Neuronal stem cell (in vitro differentiated cells): ENCODE results near the gene PMS1.
A peak's percentile ranks its signal among the peaks of the same experiment; 100 is the strongest.

Experiments
- DNase-seq: peaks from one replicate; pipeline ENCODE4 v3.0.0-alpha.2; 2013; ENCODE audit warnings: low spot score
- H2AFZ ChIP-seq: one replicate; pipeline ENCODE4 v1.6.1; 2013; ENCODE audit warnings: mild to moderate bottlenecking, low read length, inconsistent platforms
- H2AK5ac ChIP-seq: 2 replicates; pipeline ENCODE4 v1.6.1; 2013; ENCODE audit warnings: low read depth, mild to moderate bottlenecking, inconsistent platforms, low read length, moderate library complexity, mixed read lengths
- H2BK120ac ChIP-seq: 2 replicates; pipeline ENCODE4 v1.6.1; 2013; ENCODE audit warnings: low read depth, mild to moderate bottlenecking, inconsistent platforms, low read length, moderate library complexity, mixed read lengths
- H2BK12ac ChIP-seq: one replicate; pipeline ENCODE4 v1.6.1; 2013; ENCODE audit warnings: low read length, inconsistent platforms
- H2BK15ac ChIP-seq: 2 replicates; pipeline ENCODE4 v1.6.1; 2013; ENCODE audit warnings: mild to moderate bottlenecking, low read length, inconsistent platforms, mixed read lengths
- H2BK5ac ChIP-seq: one replicate; pipeline ENCODE4 v1.6.1; 2013; ENCODE audit warnings: inconsistent platforms, mild to moderate bottlenecking, low read length, moderate library complexity
- H3K14ac ChIP-seq: one replicate; pipeline ENCODE4 v1.6.1; 2013; ENCODE audit warnings: low read length, inconsistent platforms
- H3K18ac ChIP-seq: 2 replicates; pipeline ENCODE4 v1.6.1; 2013; ENCODE audit warnings: low read length, inconsistent platforms
- H3K23ac ChIP-seq: 2 replicates; pipeline ENCODE4 v1.6.1; 2013; ENCODE audit warnings: low read depth, mild to moderate bottlenecking, mixed read lengths, low read length, inconsistent platforms; ENCODE audit not compliant: poor library complexity
- H3K27ac ChIP-seq: replicated peaks from 3 replicates; pipeline ENCODE4 v1.5.1; 2013; ENCODE audit warnings: low read length, inconsistent platforms
- H3K27me3 ChIP-seq, 3 experiments: 2 replicates each; pipeline ENCODE4 v1.6.1; 2013; ENCODE audit warnings: low read length in 3 of 3, mild to moderate bottlenecking in 2 of 3, inconsistent platforms in 1 of 3, low read depth in 1 of 3, mixed read lengths in 1 of 3, moderate library complexity in 1 of 3; ENCODE audit not compliant: control insufficient read depth in 3 of 3, insufficient read depth in 3 of 3
- H3K36me3 ChIP-seq, 2 donors: replicated peaks in 1 of 2; 2 replicates each; pipeline ENCODE4 v1.6.1; 2013; ENCODE audit warnings: low read length in 2 of 2; ENCODE audit not compliant: control insufficient read depth in 2 of 2, insufficient read depth in 2 of 2
- H3K4ac ChIP-seq: 2 replicates; pipeline ENCODE4 v1.6.1; 2013; ENCODE audit warnings: inconsistent platforms, mild to moderate bottlenecking, low read length, moderate library complexity
- H3K4me1 ChIP-seq, 2 donors: 1 replicate in 1 of 2; 2 replicates in 1 of 2; pipeline ENCODE4 v1.6.1; 2013; ENCODE audit warnings: low read length in 2 of 2, low read depth in 1 of 2; ENCODE audit not compliant: control insufficient read depth in 2 of 2, insufficient read depth in 1 of 2
- H3K4me2 ChIP-seq: one replicate; pipeline ENCODE4 v1.6.1; 2013; ENCODE audit warnings: mild to moderate bottlenecking, low read length, inconsistent platforms; ENCODE audit not compliant: insufficient read depth, poor library complexity, severe bottlenecking
- H3K4me3 ChIP-seq, 2 donors: 2 replicates each; pipeline ENCODE4 v1.5.1; 2013; ENCODE audit warnings: low read length in 2 of 2, mild to moderate bottlenecking in 2 of 2, inconsistent platforms in 1 of 2, moderate library complexity in 1 of 2
- H3K79me1 ChIP-seq: one replicate; pipeline ENCODE4 v1.6.1; 2013; ENCODE audit warnings: low read depth, mild to moderate bottlenecking, inconsistent platforms, low read length, moderate library complexity
- H3K9ac ChIP-seq: one replicate; pipeline ENCODE4 v1.6.1; 2013; ENCODE audit warnings: mild to moderate bottlenecking, low read depth, low read length, inconsistent platforms; ENCODE audit not compliant: poor library complexity
- H3K9me3 ChIP-seq, 2 donors: replicated peaks in 1 of 2; 2 replicates each; pipeline versions ENCODE3 to v1.6.1; 2013; ENCODE audit warnings: low read length in 2 of 2, mild to moderate bottlenecking in 2 of 2, inconsistent platforms in 1 of 2, low read depth in 1 of 2, mixed read lengths in 1 of 2, moderate library complexity in 1 of 2; ENCODE audit not compliant: control insufficient read depth in 2 of 2, insufficient read depth in 1 of 2
- H4K8ac ChIP-seq: one replicate; pipeline ENCODE4 v1.6.1; 2013; ENCODE audit warnings: low read depth, mild to moderate bottlenecking, inconsistent platforms, low read length, moderate library complexity
- H4K91ac ChIP-seq: one replicate; pipeline ENCODE4 v1.6.1; 2013; ENCODE audit warnings: low read length, low read depth, mild to moderate bottlenecking, inconsistent platforms; ENCODE audit not compliant: poor library complexity
- WGBS, 2 donors: extraction: QIAGEN DNeasy Blood & Tissue Kit; methylation state at CpG; one replicate each; pipeline ENCODE4 v1.1.7; 2013; ENCODE audit warnings: missing lambda C conversion rate in 2 of 2, mixed read lengths in 1 of 2; ENCODE audit not compliant: insufficient read length in 2 of 2, insufficient replicate concordance in 1 of 2; ENCODE audit errors: extremely low coverage in 2 of 2; 5-methylcytosine and 5-hydroxymethylcytosine counted together

PMS1 gene

DNA sequence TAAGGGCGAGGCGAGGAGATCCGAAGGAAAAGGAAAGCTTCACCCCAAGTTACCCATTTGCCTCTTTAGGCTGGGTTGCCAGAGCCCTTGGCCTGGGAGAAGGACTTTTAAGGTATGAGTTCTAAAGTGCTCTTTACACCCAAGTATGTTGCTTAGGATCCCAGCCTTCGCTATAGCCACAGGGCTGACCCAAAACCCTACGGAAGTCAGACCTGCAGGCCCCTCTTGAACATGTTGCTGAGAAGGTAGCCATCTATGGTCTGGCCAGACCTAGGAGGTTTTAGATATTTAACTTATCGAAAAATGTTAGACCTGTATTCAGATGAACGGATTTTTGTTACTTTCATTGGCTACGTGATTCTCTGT lies 95.4 kb downstream of the PMS1 start:
- Histone ChIP-seq H3K4me2 (no peak overlapping the region), H2BK5ac (no peak overlapping the region), H3K79me1 (no peaks in the 10 kb centered on the region), H3K14ac (no peak overlapping the region), H3K23ac (peak overlapping the region; percentile 80), H3K4ac (no peak overlapping the region), H3K27me3 (no peaks in the 10 kb centered on the region), H3K9ac (no peak overlapping the region), H3K27ac (no peak overlapping the region), H3K18ac (no peak overlapping the region), H3K9me3 (no peaks in the 10 kb centered on the region), H3K36me3 (peaks cover 2 to 37% of the 10 kb centered on the region in 2 donors), H3K4me1 (no peaks in the 10 kb centered on the region), H4K91ac (no peak overlapping the region), H2BK15ac (no peak overlapping the region), H3K4me3 (no peak overlapping the region), H4K8ac (no peak overlapping the region), H2BK120ac (no peak overlapping the region), H2AFZ (no peak overlapping the region), H2AK5ac (no peak overlapping the region), H2BK12ac (no peak overlapping the region)
- no peak for DNase-seq
- no CpG with 5 or more reads among the region's 8 CpGs for WGBS, 2 donors

GRCh38 chr2:189880429-189880828 lies 96.2 kb downstream of the PMS1 start:
- no peaks in the 10 kb centered on the region for H3K79me1 ChIP-seq
- no peak overlapping the region for H3K18ac ChIP-seq
- H2BK12ac ChIP-seq, result no peak overlapping the region
- no peak overlapping the region for H3K27ac ChIP-seq
- H3K4me3 ChIP-seq, result no peak overlapping the region
- no peak for DNase-seq
- no peak overlapping the region for H3K4ac ChIP-seq
- no peaks in the 10 kb centered on the region for H3K9me3 ChIP-seq
- H4K91ac ChIP-seq, result no peak overlapping the region
- H2BK120ac ChIP-seq, result no peak overlapping the region
- no peak overlapping the region for H2BK15ac ChIP-seq
- no CpG with 5 or more reads among the region's 2 CpGs for WGBS, 2 donors
- no peak overlapping the region for H2AK5ac ChIP-seq
- H3K14ac ChIP-seq, result no peak overlapping the region
- H3K4me1 ChIP-seq, result no peaks in the 10 kb centered on the region
- H3K4me2 ChIP-seq, result no peak overlapping the region
- peaks cover 0 to 30% of the 10 kb centered on the region in 2 donors for H3K36me3 ChIP-seq
- H2BK5ac ChIP-seq, result no peak overlapping the region
- H4K8ac ChIP-seq, result no peak overlapping the region
- no peak overlapping the region for H3K23ac ChIP-seq
- H2AFZ ChIP-seq, result no peak overlapping the region
- H3K9ac ChIP-seq, result no peak overlapping the region
- no peaks in the 10 kb centered on the region for H3K27me3 ChIP-seq

DNA sequence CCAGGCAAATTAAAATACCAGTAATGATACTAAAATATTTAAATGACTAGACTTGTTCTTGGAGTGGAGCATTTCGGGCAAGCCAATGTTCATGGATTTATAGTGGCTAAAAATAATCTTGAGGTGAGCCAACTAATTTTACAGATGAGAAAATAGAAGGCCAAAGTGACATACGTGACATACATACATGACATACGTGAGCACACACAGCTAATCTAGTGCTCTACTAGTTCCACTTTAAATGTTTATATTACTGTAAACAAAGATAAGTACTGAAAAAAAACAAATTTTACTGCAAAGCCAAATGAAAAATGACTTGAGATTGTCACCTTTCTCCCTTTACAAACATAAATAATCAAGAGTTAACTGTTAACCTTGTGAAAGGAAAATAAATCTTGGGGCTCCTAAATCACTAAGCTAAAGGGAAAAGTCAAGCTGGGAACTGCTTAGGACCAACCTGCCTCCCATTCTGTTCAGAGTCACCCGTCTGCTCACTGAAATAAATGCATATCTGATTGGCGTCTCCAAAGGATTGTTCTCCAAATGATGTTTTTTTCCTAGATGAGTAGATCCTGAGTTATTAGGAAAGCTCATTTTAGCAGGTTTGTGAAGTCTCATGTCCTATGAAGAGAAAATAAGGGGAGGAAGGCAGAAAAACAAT lies 96.7 kb downstream of the PMS1 start:
- H2BK15ac ChIP-seq, result no peak overlapping the region

GRCh38 chr2:189885368-189885767 lies 101.1 kb downstream of the PMS1 start:
- Histone ChIP-seq H2BK120ac (no peak overlapping the region), H2BK15ac (no peak overlapping the region), H3K4me2 (no peak overlapping the region), H3K27ac (no peak overlapping the region), H4K91ac (no peak overlapping the region), H2AFZ (no peak overlapping the region), H3K27me3 (no peaks in the 10 kb centered on the region), H3K9me3 (no peaks in the 10 kb centered on the region), H3K36me3 (no peaks in the 10 kb centered on the region), H4K8ac (no peak overlapping the region), H3K18ac (no peak overlapping the region), H3K4me3 (no peak overlapping the region), H2BK5ac (no peak overlapping the region), H3K9ac (no peak overlapping the region), H2AK5ac (no peak overlapping the region), H3K14ac (no peak overlapping the region), H3K23ac (no peak overlapping the region), H3K4ac (no peak overlapping the region), H3K4me1 (no peaks in the 10 kb centered on the region), H3K79me1 (no peaks in the 10 kb centered on the region), H2BK12ac (no peak overlapping the region)
- WGBS, 2 donors, result no CpG with 5 or more reads among the region's 2 CpGs
- DNase-seq, result no peak

More for the DNA sequence above, 96.7 kb downstream of the PMS1 start:
- Histone ChIP-seq H3K4me3 (no peak overlapping the region), H3K4me2 (no peak overlapping the region), H3K18ac (no peak overlapping the region), H2AK5ac (no peak overlapping the region), H3K14ac (no peak overlapping the region), H4K8ac (no peak overlapping the region), H3K4me1 (no peaks in the 10 kb centered on the region), H3K36me3 (peaks cover 0 to 25% of the 10 kb centered on the region in 2 donors), H3K27ac (no peak overlapping the region), H3K9ac (no peak overlapping the region), H2AFZ (no peak overlapping the region), H2BK5ac (no peak overlapping the region), H3K4ac (no peak overlapping the region), H3K9me3 (no peaks in the 10 kb centered on the region), H4K91ac (no peak overlapping the region), H3K27me3 (no peaks in the 10 kb centered on the region), H3K79me1 (no peaks in the 10 kb centered on the region), H3K23ac (no peak overlapping the region), H2BK12ac (no peak overlapping the region), H2BK120ac (no peak overlapping the region)
- DNase-seq, result no peak
- no CpG with 5 or more reads among the region's 5 CpGs for WGBS, 2 donors
